ENCODE data around the gene PTPRD.

PTPRD gene

DNA sequence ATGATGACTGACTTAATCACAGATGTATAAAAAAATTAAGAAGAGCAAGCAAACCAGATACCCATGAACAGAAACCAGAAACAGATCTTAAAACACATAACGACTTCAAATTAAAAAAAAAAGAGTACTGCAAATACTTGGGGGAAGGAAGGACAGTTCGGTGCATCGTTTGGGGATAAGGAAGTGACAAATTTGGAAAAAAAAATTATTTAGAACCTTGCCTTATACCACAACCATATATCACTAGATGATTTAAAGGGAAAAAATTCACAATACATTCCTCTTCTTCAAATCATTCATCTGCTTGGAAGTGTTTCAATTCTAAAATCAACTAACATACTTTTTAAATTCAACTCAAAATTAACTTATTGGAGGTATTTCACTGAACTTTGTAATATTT lies 1774.7 kb downstream of the PTPRD start:
- DNase-seq (ENCODE audit: low spot score): no peak
- no peak for TF ChIP-seq CTCF (IDR thresholded peaks at IDR 0.05; ENCODE audit: extremely low read depth, missing control alignments)

DNA sequence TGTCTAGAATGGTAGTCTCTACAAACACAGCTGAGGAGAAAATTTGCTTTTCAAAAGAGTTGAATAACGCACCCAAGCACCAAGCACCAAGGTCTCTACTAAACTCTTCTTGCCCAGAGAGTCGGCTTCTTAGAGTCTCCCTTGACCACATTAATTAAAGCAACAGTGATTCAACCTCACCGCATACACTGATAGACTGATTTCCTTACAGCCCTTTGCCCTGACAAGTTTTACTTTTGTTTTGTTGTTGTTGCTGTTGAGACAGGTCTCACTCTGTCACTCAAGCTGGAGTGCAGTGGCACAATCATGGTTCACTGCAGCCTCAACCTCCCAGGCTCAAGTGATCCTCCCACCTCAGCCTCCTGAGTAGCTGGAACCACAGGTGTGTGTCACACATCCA lies 1777.5 kb downstream of the PTPRD start:
- DNase-seq (ENCODE audit: low spot score): no peak
- no peak for TF ChIP-seq CTCF (IDR thresholded peaks at IDR 0.05; ENCODE audit: extremely low read depth, missing control alignments)

DNA sequence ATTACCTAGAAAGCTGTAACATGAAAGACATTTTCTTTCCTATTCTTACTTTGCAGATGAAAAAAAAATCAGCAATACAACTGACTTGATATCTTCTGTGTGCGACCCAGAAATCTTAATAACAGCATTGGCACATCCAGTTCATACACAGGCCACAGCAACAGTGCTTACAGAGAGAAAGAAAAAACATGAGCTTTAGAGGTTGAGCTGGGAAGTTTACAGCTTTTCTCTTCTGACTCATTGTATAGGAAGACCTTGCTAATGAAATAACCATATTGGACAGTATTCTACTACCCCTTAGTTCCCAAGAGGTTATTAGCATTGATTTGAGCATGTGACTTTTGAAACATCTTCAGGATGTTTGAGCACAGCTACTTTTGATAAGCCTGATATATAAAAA lies 1779.8 kb downstream of the PTPRD start:
- DNase-seq (ENCODE audit: low spot score): no peak
- TF ChIP-seq CTCF (IDR thresholded peaks at IDR 0.05; ENCODE audit: extremely low read depth, missing control alignments): no peak

DNA sequence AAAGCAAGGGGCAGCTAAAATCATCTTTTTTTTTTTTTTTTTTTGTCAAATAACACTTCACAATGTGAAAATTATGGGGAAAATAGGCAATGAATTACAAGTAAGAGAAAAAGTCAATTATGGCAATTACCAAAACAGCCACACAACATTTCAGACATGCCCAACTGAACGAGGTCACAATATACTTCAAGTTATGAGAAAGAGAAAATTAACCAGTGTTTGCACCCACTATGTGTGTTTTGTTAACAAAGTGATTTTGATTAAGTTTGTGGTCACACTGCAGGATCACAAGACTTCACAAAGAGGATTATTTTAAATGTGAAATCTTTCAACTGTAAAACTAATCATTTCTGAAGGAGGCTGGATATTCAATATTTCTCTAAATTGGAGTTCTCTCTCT lies 1780.4 kb downstream of the PTPRD start:
- no peak for TF ChIP-seq CTCF (IDR thresholded peaks at IDR 0.05; ENCODE audit: extremely low read depth, missing control alignments)
- DNase-seq (ENCODE audit: low spot score): no peak

DNA sequence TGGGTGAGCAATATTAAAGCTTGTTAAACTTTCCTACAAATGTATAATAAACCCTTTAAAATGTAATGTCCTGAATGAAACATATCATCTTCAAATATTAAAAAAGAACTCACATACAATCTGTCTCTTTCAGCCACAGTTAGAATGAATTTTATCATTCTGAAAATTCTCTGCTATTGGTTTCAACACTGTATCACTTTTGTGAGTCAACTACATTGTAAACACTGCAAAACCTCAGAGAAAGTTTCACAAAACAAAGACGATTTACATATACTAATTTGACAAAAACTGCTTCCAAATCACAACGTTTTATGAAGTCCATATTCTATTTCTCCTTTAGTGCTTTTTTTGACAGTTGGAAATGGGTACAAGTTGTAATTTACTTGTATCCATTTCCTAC lies 1781.2 kb downstream of the PTPRD start:
- no peak for DNase-seq (ENCODE audit: low spot score)
- no peak for TF ChIP-seq CTCF (IDR thresholded peaks at IDR 0.05; ENCODE audit: extremely low read depth, missing control alignments)

DNA sequence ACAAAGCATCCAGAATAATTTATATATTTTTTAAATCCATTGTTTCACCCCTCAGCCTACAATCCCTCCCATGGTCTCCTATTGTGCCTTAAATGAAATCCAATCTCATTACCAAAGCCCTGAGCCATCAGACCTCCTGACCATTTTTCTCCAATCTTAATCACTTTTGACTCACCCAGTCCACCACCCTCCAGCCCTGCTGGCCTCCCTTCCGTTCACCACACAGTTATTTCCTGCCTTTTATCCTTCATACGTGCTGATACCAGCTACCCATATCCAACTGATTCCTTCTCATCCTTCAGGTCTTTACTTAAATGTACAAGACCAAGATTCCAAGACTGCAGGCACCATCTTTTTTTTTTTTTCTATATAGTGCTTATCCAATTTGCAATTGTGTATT lies 1786.5 kb downstream of the PTPRD start:
- no peak for DNase-seq (ENCODE audit: low spot score)

GRCh38 chr9:8825585-8826147 lies 1787.1 kb downstream of the PTPRD start:
- DNase-seq (ENCODE audit: low spot score): no peak
- no peak for TF ChIP-seq CTCF (IDR thresholded peaks at IDR 0.05; ENCODE audit: extremely low read depth, missing control alignments)

More for the DNA sequence above, 1786.5 kb downstream of the PTPRD start:
- TF ChIP-seq CTCF (IDR thresholded peaks at IDR 0.05; ENCODE audit: extremely low read depth, missing control alignments): no peak

Data from GM20000 (cell line).